ENCODE data around the gene BMAL1. TPM values are rescaled to one million over a fixed set of nuclear protein-coding genes. Genes with fewer than 3 reads are reported as not detected.

BMAL1 gene
- total and polyA plus RNA-seq, 11 donors = 5.7 to 18.2 (median 11.7) TPM

- no peak for TF ChIP-seq POLR2A (IDR thresholded peaks at IDR 0.05)
- no peak for TF ChIP-seq CTCF (IDR thresholded peaks at IDR 0.05)
- intact Hi-C loops (cut with DNase I) = no loop called here
- peak overlapping the region in 11 of 12 donors; percentile 33 to 94 (median 76) for H3K27ac ChIP-seq
- no peak overlapping the region for H3K4me3 ChIP-seq
- ATAC-seq (no peak), DNase-seq (no peak)
- H3K4me1 ChIP-seq = peaks cover 0 to 34% (median 20%) of the 10 kb centered on the region in 12 donors
- H3K27me3 ChIP-seq = no peaks in the 10 kb centered on the region
- H3K9me3 ChIP-seq = no peaks in the 10 kb centered on the region
- H3K36me3 ChIP-seq = no peaks in the 10 kb centered on the region
- WGBS, 4 donors = 73 to 83% (median 79%) methylated on average over 7 of the region's 7 CpGs
Observed at GRCh38 chr11:13260201-13260962, 17.2 kb upstream of the BMAL1 start.

GRCh38 chr11:13260963-13261588 lies 16.5 kb upstream of the BMAL1 start:
- Histone ChIP-seq H3K27me3 (no peaks in the 10 kb centered on the region), H3K36me3 (no peaks in the 10 kb centered on the region), H3K27ac (peak overlapping the region; percentile 33 to 94 (median 76)), H3K4me3 (no peak overlapping the region), H3K4me1 (peaks cover 0 to 34% (median 20%) of the 10 kb centered on the region in 12 donors), H3K9me3 (no peaks in the 10 kb centered on the region)
- ATAC-seq (peak; percentile 59 to 90 (median 86)), DNase-seq (peak; percentile 27 to 66 (median 41))
- TF ChIP-seq CTCF (IDR thresholded peaks at IDR 0.05) (no peak), POLR2A (IDR thresholded peaks at IDR 0.05) (no peak)
- WGBS, 4 donors = 53 to 67% (median 67%) methylated on average over 16 of the region's 16 CpGs
- intact Hi-C loops (cut with DNase I) = loop anchor here in 1 of 10 donors (1.0 kb wide), 1 partner anchor 16 kb away; the partner anchor contains the start of gene BMAL1

- TF ChIP-seq CTCF (IDR thresholded peaks at IDR 0.05) = no peak
- TF ChIP-seq POLR2A (IDR thresholded peaks at IDR 0.05) = no peak
- ATAC-seq = peak; percentile 68 to 92 (median 87)
- 37 to 51% (median 43%) methylated on average over 8 of the region's 8 CpGs for WGBS, 4 donors
- Histone ChIP-seq H3K36me3 (no peaks in the 10 kb centered on the region), H3K27me3 (no peaks in the 10 kb centered on the region), H3K27ac (peak overlapping the region; percentile 33 to 94 (median 76)), H3K4me1 (peaks cover 0 to 34% (median 20%) of the 10 kb centered on the region in 12 donors), H3K4me3 (peak overlapping the region in 1 of 12 donors; percentile 4), H3K9me3 (no peaks in the 10 kb centered on the region)
- intact Hi-C loops (cut with DNase I) = loop anchor here in 1 of 10 donors (1.0 kb wide), 1 partner anchor 16 kb away; the partner anchor contains the start of gene BMAL1
- no peak for DNase-seq
Observed at GRCh38 chr11:13261591-13262061, 16.0 kb upstream of the BMAL1 start.

GRCh38 chr11:13262096-13262495 lies 15.5 kb upstream of the BMAL1 start:
- WGBS, 4 donors = 48 to 59% (median 54%) methylated on average over 3 of the region's 3 CpGs
- peak overlapping the region in 11 of 12 donors; percentile 20 to 94 (median 76) for H3K27ac ChIP-seq

More at GRCh38 chr11:13262096-13262495, 15.5 kb upstream of the BMAL1 start:
- Histone ChIP-seq H3K4me1 (peaks cover 0 to 34% (median 20%) of the 10 kb centered on the region in 12 donors), H3K9me3 (no peaks in the 10 kb centered on the region), H3K27me3 (no peaks in the 10 kb centered on the region), H3K4me3 (no peak overlapping the region), H3K36me3 (no peaks in the 10 kb centered on the region)
- intact Hi-C loops (cut with DNase I) = no loop called here
- no peak for TF ChIP-seq CTCF (IDR thresholded peaks at IDR 0.05)
- TF ChIP-seq POLR2A (IDR thresholded peaks at IDR 0.05) = no peak
- DNase-seq = no peak
- ATAC-seq = peak in 1 of 4 donors; percentile 54
